A673 (cell line): ENCODE data around the gene EXOSC7.

Source experiments
- CTCF ChIP-seq: fragments of 300-800, 200-600 bp; sonication (generic); conservative IDR thresholded peaks from 2 replicates; pipeline ENCODE4 v1.5.1; 2017; ENCODE audit warnings: low read depth, mild to moderate bottlenecking, antibody characterized with exemption, low read length, moderate library complexity, mixed read lengths
- EZH2 ChIP-seq: fragments of 200-600 bp; sonication (generic); IDR thresholded peaks from 2 replicates; pipeline ENCODE4 v1.6.1; 2017; ENCODE audit warnings: borderline replicate concordance, low read depth, mild to moderate bottlenecking, mixed read lengths, antibody characterized with exemption, low read length; ENCODE audit not compliant: poor library complexity, severe bottlenecking

- TF ChIP-seq CTCF (no peak), EZH2 (no peak)
Measured at GRCh38 chr3:45056608-45057301, 80.7 kb downstream of the EXOSC7 start.
